CMK (cell line): ENCODE data around the gene CDKN2AIP.
A peak's percentile ranks its signal among the peaks of the same experiment; 100 is the strongest.

ENCODE experiments used
- DNase-seq: peaks from one replicate; pipeline ENCODE4 v3.0.0-alpha.2; 2010; ENCODE audit warnings: low read depth

Gene CDKN2AIP, protein sequence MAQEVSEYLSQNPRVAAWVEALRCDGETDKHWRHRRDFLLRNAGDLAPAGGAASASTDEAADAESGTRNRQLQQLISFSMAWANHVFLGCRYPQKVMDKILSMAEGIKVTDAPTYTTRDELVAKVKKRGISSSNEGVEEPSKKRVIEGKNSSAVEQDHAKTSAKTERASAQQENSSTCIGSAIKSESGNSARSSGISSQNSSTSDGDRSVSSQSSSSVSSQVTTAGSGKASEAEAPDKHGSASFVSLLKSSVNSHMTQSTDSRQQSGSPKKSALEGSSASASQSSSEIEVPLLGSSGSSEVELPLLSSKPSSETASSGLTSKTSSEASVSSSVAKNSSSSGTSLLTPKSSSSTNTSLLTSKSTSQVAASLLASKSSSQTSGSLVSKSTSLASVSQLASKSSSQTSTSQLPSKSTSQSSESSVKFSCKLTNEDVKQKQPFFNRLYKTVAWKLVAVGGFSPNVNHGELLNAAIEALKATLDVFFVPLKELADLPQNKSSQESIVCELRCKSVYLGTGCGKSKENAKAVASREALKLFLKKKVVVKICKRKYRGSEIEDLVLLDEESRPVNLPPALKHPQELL

DNA sequence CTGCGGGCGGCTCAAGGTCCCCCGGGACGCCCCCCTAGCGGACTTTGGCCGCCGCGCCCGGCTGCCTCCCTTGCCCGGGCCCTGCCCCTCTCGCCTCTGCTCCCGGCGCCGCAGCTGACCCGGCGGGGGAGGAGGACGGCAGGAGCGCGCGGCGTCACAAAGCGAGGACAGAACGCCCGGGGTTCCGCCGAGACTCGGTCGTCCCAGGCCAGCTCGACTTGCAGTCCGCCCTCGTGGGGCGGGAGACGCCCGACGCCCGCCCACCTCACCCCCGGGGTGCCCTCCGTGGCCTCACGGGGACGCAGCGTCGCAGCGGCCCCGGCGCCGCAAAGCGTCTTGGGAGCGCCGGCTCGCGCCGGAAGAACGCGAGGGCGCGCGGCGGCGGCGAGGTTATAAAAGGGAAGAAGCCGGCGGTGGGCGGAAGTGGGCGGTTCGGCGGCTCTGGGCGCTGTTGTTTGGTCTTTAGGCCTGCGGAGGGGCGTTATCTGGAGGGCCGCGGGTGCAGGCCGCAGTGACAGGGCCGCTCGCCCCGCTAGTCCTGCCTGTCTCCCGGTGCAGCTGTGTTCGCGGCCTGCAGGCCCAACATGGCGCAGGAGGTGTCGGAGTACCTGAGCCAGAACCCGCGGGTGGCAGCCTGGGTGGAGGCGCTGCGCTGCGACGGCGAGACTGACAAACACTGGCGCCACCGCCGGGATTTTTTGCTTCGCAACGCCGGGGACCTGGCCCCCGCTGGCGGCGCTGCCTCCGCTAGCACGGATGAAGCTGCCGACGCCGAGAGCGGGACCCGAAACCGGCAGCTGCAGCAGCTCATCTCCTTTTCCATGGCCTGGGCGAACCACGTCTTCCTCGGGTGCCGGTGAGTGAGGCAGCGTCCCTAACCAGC lies at the start of gene CDKN2AIP:
Gene CDKN2AIP, plus strand, starts transcription at position 423 of the 883 bp plus-strand sequence. Its CDS starts 162 bp downstream, at position 585.
- DNase-seq = peak; percentile 70

DNA sequence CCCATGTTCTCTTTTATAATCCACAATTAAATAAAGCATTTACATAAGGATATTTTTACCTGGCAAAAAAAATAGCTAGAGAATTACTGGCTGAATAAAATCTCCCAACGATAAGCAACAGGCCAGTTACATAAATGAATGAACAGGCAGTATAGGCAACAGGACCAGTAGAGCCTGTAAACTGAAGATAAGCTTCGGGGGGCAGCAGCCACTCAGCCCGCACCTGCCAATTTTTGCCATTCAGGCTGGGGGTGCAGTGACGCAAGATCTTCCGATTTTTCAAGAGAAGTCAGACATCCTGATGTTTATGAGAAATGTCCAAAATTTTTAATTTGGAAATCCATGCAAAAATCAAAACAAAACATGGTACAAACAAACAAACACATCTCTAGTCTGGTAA lies 49.0 kb upstream of the CDKN2AIP start:
- DNase-seq = no peak

DNA sequence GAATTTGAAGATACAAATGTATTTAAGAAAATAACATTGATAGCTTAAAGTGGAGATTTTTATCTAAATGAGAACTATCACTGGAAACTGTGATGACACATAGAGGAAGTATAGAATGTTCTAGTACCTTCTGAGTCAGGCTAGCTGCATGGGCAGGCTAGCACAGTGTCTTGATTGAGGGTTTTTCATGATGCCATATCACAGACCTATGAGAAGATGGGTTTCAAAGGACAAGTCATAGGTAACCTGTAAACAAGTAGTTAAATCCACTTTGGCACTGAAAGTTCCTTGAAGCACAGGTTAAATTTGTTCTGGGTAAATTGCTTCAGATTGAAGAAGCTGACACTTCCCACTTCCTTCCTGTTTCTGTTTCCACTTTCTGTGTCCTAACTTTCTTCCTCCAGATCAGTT lies 48.2 kb upstream of the CDKN2AIP start:
- no peak for DNase-seq

DNA sequence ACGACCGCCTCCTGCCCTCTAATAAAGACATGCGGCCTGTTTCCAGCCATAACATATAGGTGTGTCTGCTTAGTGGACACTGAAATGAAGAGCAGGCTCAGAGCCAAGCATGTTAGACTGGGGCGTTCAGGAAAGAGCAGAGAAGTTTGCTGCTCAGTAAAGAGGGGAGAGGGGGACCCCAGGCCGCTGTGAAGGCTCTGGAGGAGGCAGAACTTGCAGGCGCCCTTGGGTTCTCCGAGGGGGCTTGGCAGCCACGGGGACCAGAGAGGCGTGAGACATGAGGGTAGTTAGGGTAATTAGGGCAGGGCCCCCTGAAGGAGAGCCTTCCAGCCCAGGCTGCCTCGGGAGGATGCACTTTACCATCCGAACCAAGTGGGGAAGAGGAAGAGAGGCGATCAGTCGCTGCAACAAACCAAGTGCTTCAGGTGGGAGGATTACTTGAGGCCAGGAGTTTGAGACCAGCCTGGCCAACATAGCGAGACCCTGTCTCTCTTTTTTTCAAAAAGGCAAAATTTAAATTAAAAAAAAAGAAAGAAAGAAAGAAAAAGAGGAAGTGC lies 46.6 kb upstream of the CDKN2AIP start:
- DNase-seq = no peak

DNA sequence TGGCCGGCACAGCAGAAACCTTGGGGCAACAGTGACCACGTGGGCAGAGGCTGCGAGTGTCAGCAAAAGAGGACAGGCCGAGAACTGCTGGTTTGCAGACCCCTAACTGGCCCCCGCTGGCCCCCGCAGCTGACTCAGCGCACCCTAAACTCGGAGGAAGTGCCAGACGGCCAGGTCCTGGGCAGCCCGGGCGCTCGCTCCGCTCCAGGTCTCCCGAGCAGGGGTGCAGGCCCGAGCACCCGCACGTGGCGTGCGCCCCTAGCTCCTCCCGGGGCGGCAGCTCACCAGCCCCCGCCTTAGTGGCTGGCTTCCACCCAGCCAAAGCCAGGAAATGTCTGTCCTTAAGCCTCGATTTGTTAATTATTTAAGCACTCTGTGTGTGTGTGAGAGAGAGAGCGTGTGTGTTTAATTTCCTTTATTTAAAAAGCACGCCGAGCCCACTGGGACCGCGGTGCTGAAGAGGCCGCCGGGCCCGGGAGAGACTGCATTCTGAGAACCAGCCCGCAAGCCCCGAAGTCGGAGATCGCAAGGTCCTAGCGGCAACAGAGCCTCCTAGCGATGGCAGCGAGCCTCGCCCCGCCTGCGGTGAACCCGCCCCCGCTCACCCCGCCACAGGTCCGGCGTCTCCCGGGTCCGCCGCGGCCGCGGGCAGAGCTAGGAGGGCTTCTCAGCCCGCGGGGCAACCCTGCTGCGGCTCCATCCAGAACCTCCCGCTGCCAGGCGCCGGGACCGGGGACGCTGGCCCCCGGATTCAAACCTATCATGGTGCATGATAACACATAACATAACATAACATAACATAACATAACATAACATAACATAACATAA lies 45.9 kb upstream of the CDKN2AIP start:
- no peak for DNase-seq

DNA sequence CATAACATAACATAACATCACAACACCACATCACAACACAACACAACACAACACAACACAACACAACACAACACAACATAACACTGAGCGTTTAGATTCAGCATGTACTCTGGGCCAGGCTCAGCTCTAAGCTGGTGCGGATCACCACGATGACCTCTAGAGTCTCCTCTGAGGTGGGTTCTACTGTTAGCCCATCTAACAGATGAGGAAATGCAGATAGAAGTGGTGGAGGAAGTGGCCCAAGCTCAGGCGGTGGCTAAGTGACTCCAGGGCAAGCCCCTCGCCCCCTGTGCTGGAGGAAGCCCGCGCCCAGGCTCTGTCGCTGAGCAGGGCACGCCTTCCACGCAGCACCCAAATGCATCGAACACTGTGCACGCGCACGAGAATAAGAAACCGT lies 45.3 kb upstream of the CDKN2AIP start:
- no peak for DNase-seq

DNA sequence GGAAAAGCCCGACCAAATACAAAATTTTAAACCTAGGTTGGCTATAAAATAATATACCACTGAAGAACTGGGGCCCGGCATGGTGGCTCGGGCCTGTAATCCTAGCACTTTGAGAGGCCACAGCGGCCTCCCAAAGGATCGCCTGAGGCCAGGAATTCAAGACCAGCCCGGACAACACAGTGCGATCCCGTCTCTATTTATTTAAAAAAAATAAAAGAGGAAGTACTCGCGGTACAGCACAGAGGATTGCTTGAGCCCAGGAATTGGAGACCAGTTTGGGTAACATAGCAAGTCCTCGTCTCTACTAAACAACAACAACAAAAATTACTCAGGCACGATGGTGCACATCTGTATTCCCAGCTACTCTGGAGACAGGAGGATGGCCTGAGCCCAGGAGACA lies 44.8 kb upstream of the CDKN2AIP start:
- no peak for DNase-seq

DNA sequence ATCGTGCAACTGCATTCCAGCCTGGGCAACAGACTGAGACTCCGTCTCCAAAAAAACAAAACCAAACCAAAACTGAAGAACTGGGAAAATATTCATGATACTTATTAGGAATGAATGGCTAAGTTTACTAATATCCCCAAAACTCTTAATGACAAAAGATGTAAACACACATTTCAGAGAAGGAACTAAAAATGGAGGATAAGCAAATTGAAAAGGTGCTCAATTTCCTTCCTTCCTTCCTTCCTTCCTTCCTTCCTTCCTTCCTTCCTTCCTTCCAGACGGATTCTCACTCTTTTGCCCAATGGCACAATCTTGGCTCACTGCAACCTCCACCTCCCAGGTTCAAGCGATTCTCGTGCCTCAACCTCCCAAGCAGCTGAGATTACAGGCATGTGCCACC lies 44.4 kb upstream of the CDKN2AIP start:
- DNase-seq = no peak

DNA sequence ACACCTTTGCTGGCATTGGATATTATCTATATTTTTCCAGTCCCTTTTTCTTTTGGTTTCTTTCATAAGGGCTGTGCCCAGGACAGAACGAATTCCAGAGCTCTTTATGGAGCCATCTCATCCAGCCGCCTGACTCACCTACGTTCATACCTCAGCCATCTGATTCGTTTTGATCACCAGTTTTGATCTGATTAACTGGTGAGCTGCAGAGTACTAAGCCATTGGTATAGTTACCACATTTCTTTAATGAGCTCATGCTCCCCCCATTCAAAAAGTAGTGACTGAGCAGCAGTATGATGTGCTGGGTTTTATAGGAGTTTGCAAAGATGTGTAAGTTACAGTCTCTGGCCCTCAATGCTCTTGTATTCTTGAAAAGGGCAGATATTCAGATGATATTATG lies 43.0 kb upstream of the CDKN2AIP start:
- DNase-seq = no peak

DNA sequence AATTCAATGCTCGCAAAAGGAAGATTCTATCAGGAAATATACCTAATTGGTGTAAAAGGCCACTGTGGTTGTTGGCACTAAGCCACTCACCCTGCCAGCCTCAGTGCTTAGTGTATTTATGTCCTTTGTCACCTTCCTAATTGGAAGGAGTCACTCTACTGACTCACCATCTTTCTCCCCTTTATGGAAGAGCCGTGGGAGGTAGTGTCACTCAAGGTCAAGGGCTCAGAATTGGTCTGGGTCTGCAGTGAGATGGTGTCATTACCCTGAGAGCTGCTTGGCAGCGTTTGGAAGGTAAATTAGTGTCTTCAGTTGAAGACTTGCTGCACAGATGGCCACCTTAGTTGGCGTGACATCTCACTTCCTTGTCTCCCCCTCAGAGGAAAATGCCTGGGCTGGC lies 41.7 kb upstream of the CDKN2AIP start:
- DNase-seq = no peak

DNA sequence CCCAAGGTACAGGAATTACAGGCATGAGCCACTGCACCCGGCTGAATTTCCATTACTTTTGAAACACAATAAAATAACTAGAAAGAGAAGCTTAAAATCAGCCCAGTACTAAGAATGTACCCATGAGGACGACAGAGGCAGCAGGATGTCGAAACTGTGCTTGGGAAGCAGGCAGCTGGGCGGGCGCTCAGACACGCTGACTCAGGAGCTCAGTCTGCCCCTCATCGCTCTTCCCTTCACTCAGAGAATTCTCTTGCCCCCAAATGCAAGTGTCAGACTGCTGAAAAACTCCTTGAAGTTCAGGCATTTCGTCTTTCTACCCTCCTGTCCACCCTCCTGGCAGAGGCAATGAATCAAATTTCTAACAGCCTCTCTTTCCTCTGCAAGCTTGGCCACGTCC lies 41.0 kb upstream of the CDKN2AIP start:
- DNase-seq = no peak

DNA sequence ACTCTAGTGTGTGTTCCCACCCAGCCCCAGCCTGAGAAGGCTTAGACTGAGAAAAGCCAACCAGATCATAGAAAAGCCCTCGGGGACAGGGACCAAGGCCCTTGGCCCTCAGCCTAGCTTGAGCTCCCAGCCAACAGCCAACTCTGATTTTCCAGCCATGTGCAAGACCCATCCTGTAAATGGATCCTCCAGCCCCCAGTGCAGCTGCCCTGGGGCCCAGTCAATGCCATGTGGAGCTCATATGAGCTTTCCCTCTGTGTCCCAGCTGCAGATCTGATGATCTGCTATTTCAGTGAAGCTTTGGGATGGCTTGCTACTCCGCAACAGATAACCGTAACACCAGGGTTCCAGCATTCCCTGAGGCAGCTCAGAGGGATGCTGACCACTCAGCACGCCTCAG lies 40.5 kb upstream of the CDKN2AIP start:
- no peak for DNase-seq

DNA sequence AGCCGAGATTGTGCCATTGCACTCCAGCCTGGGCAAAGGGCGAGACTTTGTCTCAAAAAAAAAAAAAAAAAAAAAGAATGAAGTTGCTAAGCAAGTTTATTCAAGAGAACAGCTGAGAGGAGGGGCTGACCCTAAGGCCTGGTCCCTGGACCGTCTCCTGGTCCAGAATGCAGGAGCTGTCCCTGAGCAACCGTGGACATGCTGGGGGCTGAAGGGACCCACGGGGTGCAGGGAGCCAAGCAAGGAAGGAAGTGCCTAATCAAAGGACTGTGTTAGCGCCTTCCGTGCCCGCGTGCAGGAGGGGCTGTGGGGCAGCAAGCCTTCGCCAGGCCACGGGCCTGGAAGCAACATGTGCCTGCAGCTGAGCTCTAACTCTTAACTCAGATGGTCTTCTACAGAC lies 39.1 kb upstream of the CDKN2AIP start:
- DNase-seq = no peak

DNA sequence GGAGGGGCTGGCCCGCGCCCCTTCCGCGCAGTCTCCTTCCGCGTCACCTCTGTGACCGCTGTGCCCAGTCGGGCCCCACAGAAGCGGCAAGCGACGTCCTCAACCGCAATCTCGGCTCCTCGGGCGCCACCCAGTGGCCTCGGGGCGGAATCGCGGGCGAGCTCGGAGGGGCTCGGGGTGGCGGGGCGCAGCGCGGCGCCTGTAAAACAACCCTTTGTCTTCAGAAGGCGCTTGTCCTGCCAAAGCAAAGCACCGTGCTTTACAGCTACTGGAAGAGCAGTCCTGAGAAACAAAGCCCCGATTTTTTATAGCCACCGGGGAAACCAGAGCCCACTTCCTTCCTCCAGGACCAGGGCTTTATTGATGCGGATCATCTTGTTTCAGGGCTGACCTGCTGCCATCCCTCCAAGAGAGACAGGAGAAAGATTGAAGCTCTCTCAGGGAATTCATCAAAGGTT lies 37.3 kb upstream of the CDKN2AIP start:
- no peak for DNase-seq

DNA sequence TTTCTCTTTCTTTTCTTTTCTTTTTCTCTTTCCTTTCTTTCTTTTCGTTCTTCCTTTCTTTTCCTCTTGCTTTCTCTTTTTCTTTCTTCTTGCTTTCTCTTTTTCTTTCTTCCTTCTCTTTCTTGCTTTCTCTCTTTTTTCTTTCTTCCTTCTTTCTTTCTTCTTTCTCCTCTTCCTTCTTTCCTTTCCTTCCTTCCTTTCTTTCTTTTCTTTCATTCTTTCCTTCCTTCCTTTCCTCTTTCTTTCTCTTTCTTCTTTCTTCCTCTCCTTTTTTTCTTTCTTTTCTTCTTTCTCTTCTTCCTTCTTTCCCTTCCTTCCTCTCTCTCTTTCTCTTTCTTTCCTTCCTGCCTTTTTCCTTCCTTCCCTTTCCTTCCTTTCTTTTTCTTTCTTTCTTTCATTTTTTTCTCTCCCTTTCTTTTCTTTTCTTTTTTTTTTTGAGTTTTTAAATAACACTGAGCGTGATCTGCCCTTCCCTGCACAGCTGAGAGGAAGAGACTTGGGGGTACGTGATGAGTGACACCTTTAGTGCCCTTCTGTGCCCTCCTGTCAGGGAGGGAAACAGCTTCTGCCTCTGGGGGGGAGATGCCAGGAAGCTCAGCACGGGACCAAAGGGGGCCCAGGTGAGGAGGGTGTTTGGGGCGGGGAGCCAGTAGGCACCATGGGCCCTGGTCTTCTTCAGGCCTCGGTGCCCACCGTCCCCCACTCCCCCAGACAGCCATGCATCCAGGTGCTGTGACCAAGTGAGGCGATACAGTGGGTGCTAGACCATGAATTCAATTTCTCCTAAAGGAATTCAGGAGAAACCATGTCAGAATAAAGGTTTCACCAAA lies 36.6 kb upstream of the CDKN2AIP start:
- no peak for DNase-seq

DNA sequence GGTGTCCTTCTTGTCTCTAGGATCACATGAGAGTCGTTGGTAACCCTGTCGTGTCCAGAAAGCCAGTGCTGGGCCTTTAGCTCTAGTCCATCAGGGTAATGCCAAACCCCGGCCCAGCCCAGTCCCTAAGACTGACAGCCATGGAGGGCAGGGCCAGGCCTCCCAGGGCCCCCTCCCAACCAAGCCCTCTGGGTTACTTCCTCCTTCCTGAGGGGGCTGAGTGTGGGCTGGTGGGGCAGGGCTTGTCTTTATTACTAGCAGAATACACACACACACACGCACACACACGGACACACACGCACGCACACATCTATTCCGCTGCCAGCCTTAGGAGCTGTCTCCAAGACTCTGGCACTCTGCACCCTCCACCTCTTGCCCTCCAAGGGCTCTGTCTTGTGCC lies 35.6 kb upstream of the CDKN2AIP start:
- DNase-seq = no peak

DNA sequence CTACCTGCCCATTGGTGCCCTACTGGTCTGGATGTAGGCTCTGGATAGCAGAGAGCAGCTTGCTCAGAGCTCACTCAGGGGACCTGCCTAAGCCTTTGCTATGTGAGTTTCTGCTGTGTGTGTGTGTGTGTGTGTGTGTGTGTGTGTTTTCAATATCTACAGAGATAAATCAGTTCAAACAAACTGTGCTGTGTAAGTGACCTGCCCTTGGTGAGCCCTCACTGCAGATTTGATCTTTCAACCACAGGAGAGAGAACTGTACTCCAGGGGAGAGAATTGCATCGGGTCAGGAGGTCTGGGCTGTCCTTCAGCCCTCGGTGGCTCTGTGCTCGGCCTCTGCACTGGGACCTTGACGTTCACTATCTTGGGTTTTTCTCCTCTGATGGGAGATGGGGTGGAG lies 35.0 kb upstream of the CDKN2AIP start:
- no peak for DNase-seq

DNA sequence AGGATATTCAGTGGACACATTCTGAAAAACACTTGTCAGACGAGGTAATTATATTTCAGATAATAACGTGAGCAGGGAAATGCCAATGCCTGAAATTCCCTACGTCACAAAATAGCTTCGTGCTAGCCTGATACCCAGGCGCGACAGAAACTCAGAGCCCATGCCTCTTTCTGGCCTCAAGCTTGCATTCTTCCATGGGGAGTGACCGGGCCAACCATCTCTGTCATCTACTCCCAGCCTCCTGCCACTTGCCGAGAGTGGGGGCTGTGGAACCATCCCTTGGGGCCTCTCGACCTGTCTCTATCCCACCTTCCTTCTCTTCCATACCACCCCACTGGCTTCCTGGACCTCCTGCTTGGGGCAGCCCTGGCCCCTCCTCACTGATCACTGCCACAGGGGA lies 34.5 kb upstream of the CDKN2AIP start:
- DNase-seq = no peak

DNA sequence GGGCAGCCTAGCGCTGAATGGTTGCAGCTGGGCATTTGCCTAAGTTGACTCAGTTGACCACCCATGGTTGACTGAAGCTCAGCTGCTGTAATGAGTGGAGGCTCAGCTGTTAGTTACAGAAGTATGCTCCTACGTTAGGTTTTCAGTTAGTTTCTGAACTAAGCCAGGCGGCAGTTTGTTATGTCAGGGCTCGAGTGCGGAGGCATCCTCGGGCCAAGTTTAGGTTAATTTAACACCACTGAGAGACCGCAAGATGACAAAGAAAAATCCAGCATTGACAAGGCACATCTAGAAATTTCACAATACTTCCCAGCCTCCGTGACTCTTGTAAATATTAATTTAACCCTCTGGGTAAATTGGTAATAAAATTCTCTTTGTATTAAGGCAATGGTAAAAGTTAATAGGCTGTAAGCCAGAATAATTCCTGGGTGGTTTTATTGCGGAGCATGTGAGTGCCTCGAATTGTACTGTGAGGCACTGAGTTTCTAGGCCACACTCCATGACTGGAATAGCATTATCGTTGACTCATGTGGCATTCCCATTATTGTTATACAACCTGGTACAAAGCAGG lies 33.1 kb upstream of the CDKN2AIP start:
- no peak for DNase-seq

DNA sequence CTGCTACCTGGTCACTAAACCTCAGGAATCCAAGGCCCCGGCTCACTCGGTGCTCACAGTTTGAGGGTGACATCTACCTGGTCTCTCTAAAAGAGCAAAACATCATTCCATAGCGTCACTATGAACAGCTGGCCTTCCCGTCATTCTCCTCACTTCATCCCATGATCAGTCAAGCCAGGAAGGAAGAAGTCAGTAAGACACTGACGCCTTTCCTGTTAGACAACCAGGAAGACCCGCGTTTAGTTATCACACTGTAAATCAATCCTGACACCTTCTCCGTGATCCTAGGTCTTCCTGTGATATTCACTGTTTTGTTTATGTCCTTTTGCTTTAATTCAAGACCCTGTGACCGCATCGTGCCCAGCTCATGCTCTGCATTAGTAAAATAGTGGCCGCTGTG lies 31.6 kb upstream of the CDKN2AIP start:
- no peak for DNase-seq
